Articular chondrocyte of knee joint (primary cell): ENCODE data around the gene PEX3. TPM values are rescaled to one million over a fixed set of nuclear protein-coding genes. Genes with fewer than 3 reads are reported as not detected.

Source experiments
- small RNA-seq: library from RNA; depleted of rRNA; stranded (forward); fragments of <200 nt; gene quantifications from one replicate; pipeline ENCODE3, GENCODE V24; 2012
- total RNA-seq: library from RNA; depleted of rRNA; stranded (reverse); fragments of >200 nt; gene quantifications from 2 replicates; pipeline ENCODE4 v1.2.3, GENCODE V29; 2012

The PEX3 gene, protein sequence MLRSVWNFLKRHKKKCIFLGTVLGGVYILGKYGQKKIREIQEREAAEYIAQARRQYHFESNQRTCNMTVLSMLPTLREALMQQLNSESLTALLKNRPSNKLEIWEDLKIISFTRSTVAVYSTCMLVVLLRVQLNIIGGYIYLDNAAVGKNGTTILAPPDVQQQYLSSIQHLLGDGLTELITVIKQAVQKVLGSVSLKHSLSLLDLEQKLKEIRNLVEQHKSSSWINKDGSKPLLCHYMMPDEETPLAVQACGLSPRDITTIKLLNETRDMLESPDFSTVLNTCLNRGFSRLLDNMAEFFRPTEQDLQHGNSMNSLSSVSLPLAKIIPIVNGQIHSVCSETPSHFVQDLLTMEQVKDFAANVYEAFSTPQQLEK
- total RNA-seq: 25.1 and 25.4 TPM in 2 replicates

DNA sequence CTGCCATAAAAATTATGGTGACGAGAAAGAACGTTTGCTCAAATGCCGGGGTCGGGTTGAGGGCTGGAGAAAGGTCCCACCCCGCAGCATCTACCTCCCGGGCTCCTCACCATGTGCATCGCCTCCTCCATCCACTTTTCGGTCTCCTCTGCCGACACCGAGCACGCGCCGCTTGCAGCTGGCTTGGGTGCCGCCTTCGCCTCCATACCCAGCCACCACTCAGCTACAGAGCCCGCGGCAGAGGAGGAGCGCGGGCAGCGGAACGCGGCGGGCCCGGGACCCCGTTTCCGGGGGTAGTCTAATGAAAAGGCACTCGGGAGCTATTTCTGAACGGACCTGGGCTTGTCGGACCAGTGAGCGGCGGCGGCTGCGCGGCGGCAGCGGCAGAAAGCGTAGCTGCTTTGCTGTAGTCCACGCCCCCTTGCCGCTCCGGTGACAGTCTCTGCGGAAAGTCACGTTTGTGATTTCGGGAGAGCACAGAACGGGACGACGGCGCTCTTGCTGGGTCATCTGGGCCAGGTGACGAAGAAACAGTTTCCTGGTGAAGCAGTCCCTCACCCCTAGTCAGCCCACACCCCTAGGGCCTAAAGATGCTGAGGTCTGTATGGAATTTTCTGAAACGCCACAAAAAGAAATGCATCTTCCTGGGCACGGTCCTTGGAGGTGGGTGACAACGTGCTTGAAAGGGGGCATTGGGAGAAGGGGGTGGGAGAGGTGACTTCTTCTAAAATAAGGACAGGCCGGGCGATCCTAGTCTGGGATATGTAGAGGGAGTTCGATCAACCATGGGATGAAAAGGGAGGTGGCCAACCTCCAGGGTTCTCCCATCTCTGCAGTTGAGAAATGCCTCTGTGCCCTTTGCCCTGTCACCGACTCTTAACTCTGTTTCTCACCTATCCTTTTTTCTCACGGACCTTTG lies at the start of gene PEX3, which contains the start of gene ADAT2:
TSS of gene PEX3 (plus strand) at position 353 of the 919 bp plus-strand sequence. CDS start at position 591, 238 bp downstream.
TSS of gene ADAT2 (minus strand) at position 243 of the 919 bp plus-strand sequence. CDS start at position 206, 37 bp downstream.

DNA sequence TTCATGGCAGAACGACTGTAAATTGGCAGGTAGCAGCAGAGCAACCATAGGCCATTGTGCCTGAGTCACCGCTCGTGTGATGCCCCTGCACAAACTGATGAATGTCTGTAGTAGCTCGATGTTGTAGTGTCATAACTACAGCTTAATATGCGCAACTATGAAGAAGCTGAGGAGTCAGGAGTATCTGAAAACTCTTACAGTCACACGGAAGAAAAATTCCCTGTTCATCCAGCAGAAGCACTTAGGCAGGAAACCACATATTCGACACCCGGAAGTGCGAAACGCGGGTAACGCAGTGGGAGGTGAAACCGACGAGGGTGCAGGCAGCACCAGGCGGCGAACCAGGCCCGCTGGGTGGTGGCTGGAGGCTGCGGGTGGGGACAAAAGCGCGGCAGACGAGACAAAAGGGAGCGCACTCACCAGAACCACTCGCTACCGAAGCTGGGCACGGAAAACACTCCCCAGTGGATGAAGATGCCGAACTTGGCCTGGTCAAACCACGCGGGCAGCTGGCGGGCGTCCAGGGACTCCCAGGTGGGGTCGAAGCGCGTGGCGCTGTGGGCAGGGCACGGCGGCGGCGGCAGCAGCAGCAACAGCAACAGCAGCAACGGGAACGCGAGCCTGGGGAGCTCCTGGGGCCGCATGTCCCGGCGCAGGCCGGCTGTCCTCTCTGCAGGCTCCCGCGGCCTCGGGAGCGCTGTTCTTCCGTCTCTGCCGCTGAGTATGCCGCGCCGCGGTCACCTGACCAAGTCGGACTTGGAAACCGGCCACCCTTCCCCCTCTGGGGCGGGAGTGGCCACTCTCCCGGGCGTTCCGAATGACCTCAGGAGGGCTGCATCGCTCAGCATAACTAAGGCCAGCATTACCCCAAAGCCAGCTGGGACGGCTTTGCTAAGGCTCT lies 60.6 kb downstream of the PEX3 start, which contains the start of gene FUCA2:
TSS of gene FUCA2 (minus strand) at position 730 of the 901 bp plus-strand sequence. CDS start at position 644, 86 bp downstream.

Small RNAs within 50 kb of the gene (small RNA-seq; reads per million reads assigned to genes)
- gene RNA5SP221: 0.53 reads per million, percentile 14 among the genes with 10 or more reads in this experiment

Other genes starting within 250 kb of the PEX3 start
- 5.9 and 6.4 TPM in 2 replicates for gene ADAT2, start 110 bp upstream of the PEX3 start, total RNA-seq
- 87.9 and 94.6 TPM in 2 replicates for gene FUCA2, start 60.9 kb downstream of the PEX3 start, total RNA-seq
- 202 and 230 TPM in 2 replicates for gene PHACTR2, start 227.2 kb downstream of the PEX3 start, total RNA-seq